H54 (cell line): ENCODE data around the gene TOX2.
"Not testable (repeated sequence)": the region's sequence is repeated elsewhere in the genome, so short reads cannot be mapped to it uniquely, and the experiment has no call there.

Source experiments
- DNase-seq: peaks from one replicate; pipeline ENCODE4 v3.0.0; 2011; ENCODE audit warnings: low spot score, mixed read lengths; ENCODE audit not compliant: insufficient read length
- FAIRE-seq: peaks from 3 replicates; lab custom pipeline; 2011; peaks lifted over from hg19 to GRCh38; lab: Jason Lieb, UNC
- POLR2A ChIP-seq: IDR thresholded peaks from 2 replicates; pipeline ENCODE4 v1.6.1; 2011; ENCODE audit warnings: low read depth, mild to moderate bottlenecking, low read length

Gene TOX2

GRCh38 chr20:44033873-44034272 lies 119.2 kb downstream of the TOX2 start:
- DNase-seq (no peak), FAIRE-seq (no peak)

GRCh38 chr20:44034451-44034850 lies 119.8 kb downstream of the TOX2 start:
- no peak for DNase-seq
- no peak for FAIRE-seq
- TF ChIP-seq POLR2A: no peak

More at GRCh38 chr20:44033873-44034272, 119.2 kb downstream of the TOX2 start:
- no peak for TF ChIP-seq POLR2A

- no peak for TF ChIP-seq POLR2A
- FAIRE-seq: no peak
- no peak for DNase-seq
Measured at GRCh38 chr20:44034965-44035635, 120.4 kb downstream of the TOX2 start.

- FAIRE-seq: no peak
- no peak for TF ChIP-seq POLR2A
- DNase-seq: no peak
Measured at GRCh38 chr20:44035924-44036323, 121.3 kb downstream of the TOX2 start.

GRCh38 chr20:44036441-44036840 lies 121.8 kb downstream of the TOX2 start:
- no peak for FAIRE-seq

GRCh38 chr20:44038681-44039123 lies 124.0 kb downstream of the TOX2 start:
- FAIRE-seq (no peak), DNase-seq (no peak)
- TF ChIP-seq POLR2A: no peak

More at GRCh38 chr20:44036441-44036840, 121.8 kb downstream of the TOX2 start:
- no peak for DNase-seq
- TF ChIP-seq POLR2A: no peak

GRCh38 chr20:44039147-44039546 lies 124.5 kb downstream of the TOX2 start:
- FAIRE-seq: no peak
- no peak for DNase-seq
- TF ChIP-seq POLR2A: no peak

- DNase-seq: no peak
- TF ChIP-seq POLR2A: no peak
- no peak for FAIRE-seq
Measured at GRCh38 chr20:44039741-44040140, 125.1 kb downstream of the TOX2 start.

- TF ChIP-seq POLR2A: no peak
- DNase-seq (no peak), FAIRE-seq (no peak)
Measured at GRCh38 chr20:44040202-44040915, 125.7 kb downstream of the TOX2 start.

GRCh38 chr20:44041001-44041400 lies 126.3 kb downstream of the TOX2 start:
- DNase-seq: no peak
- FAIRE-seq: no peak
- no peak for TF ChIP-seq POLR2A

- FAIRE-seq: peak; percentile 90
- not testable (repeated sequence) for DNase-seq
Measured at GRCh38 chr20:44044712-44045111, 130.1 kb downstream of the TOX2 start.

GRCh38 chr20:44050327-44050726 lies 135.7 kb downstream of the TOX2 start:
- TF ChIP-seq POLR2A: no peak
- FAIRE-seq: no peak
- no peak for DNase-seq

GRCh38 chr20:44050925-44051660 lies 136.4 kb downstream of the TOX2 start:
- FAIRE-seq (no peak), DNase-seq (no peak)
- no peak for TF ChIP-seq POLR2A

GRCh38 chr20:44051661-44052000 lies 137.0 kb downstream of the TOX2 start:
- no peak for TF ChIP-seq POLR2A
- FAIRE-seq: no peak
- no peak for DNase-seq
